CD4-positive, alpha-beta T cell (primary cell): ENCODE data around the gene AVP. TPM values are rescaled to one million over a fixed set of nuclear protein-coding genes. Genes with fewer than 3 reads are reported as not detected.

Experiments
- ATAC-seq: fragments of 200-7000 bp; cut with Tn5 transposase; one replicate; pipeline ENCODE4 v1.10.0; 2022; ENCODE audit warnings: mild to moderate bottlenecking; ENCODE audit not compliant: poor library complexity
- CTCF ChIA-PET: fragments of 350-600 bp; sonication (Branson Sonifier 250); formaldehyde crosslinking; loops from one replicate; lab custom pipeline; 2021; ENCODE audit warnings: antibody characterized with exemption, inconsistent platforms; lab: Charles Lee
- POLR2A ChIA-PET: fragments of 350-600 bp; sonication (Branson Sonifier 250); formaldehyde crosslinking; loops from one replicate; lab custom pipeline; 2021; ENCODE audit warnings: antibody characterized with exemption, inconsistent platforms; lab: Charles Lee
- DNase-seq, 14 experiments: peaks; one replicate each; pipeline ENCODE4 v3.0.0-alpha.2; 2013 to 2020; ENCODE audit warnings: mixed read lengths in 2 of 14
- H3K27ac ChIP-seq, 2 donors: one replicate each; pipeline versions ENCODE4 v1.5.1 to v1.7.0; 2013; ENCODE audit warnings: low read length in 2 of 2, low read depth in 1 of 2, mild to moderate bottlenecking in 1 of 2
- H3K27me3 ChIP-seq, 2 experiments: 1 replicate in 1 of 2; 2 replicates in 1 of 2; pipeline versions ENCODE4 v1.6.1 to v1.7.0; 2013; ENCODE audit warnings: low read length in 2 of 2, control low read depth in 1 of 2, mild to moderate bottlenecking in 1 of 2, moderate library complexity in 1 of 2; ENCODE audit not compliant: insufficient read depth in 2 of 2, control insufficient read depth in 1 of 2
- H3K36me3 ChIP-seq: one replicate; pipeline ENCODE4 v1.6.1; 2013; ENCODE audit warnings: low read length, control low read depth; ENCODE audit not compliant: insufficient read depth
- H3K4me1 ChIP-seq: one replicate; pipeline ENCODE4 v1.6.1; 2013; ENCODE audit warnings: low read length, control low read depth; ENCODE audit not compliant: insufficient read depth
- H3K4me3 ChIP-seq: one replicate; pipeline ENCODE4 v1.5.1; 2013; ENCODE audit warnings: mild to moderate bottlenecking, low read length, moderate library complexity
- H3K9me3 ChIP-seq, 2 experiments: 1 replicate in 1 of 2; 2 replicates in 1 of 2; pipeline versions ENCODE4 v1.6.1 to v1.7.0; 2013; ENCODE audit warnings: low read length in 2 of 2, mild to moderate bottlenecking in 2 of 2, control low read depth in 1 of 2, moderate library complexity in 1 of 2; ENCODE audit not compliant: control insufficient read depth in 1 of 2, insufficient read depth in 1 of 2
- H3K27ac Mint-ChIP-seq: one replicate; pipeline ENCODE4 v1.8.0; 2020; ENCODE audit warnings: mixed read lengths
- H3K27me3 Mint-ChIP-seq: one replicate; pipeline ENCODE4 v1.8.0; 2021; ENCODE audit warnings: mixed read lengths
- H3K36me3 Mint-ChIP-seq: one replicate; pipeline ENCODE4 v1.8.0; 2021; ENCODE audit warnings: low read depth, mixed read lengths
- H3K4me1 Mint-ChIP-seq: one replicate; pipeline ENCODE4 v1.8.0; 2021; ENCODE audit warnings: low read depth, mixed read lengths
- H3K4me3 Mint-ChIP-seq: one replicate; pipeline ENCODE4 v1.8.0; 2020; ENCODE audit warnings: mild to moderate bottlenecking, mixed read lengths
- H3K9me3 Mint-ChIP-seq: one replicate; pipeline ENCODE4 v1.8.0; 2020; ENCODE audit warnings: mixed read lengths
- intact Hi-C, 2 experiments: fragments of 100-400 bp; cut with DNase I in 1 of 2; cut with micrococcal nuclease in 1 of 2; formaldehyde crosslinking; loops; one replicate each; pipeline versions ENCODE4 v1.15.1 to v1.9.0; 2023 to 2025; cut with DNase I, micrococcal nuclease
- total RNA-seq, 174 experiments: library from RNA in 2 of 174; stranded (reverse) in 2 of 174; gene quantifications; one replicate each; pipeline ENCODE4 v1.2.3 and lab custom pipeline; 2021 to 2026
- TF ChIP-seq, protein P1 (sequence below): fragments of 200-600 bp; IDR thresholded peaks from one replicate; pipeline ENCODE4 v1.8.0; 2022; ENCODE audit warnings: antibody characterized with exemption, mild to moderate bottlenecking

Gene AVP
- total RNA-seq, 2 experiments from 2014 or later, result 0.47 to 0.56 TPM

GRCh38 chr20:3070725-3071124 is 13.8 kb downstream of the AVP start:
- POLR2A ChIA-PET, result interaction anchor here (0.9 to 1.2 kb wide), 3 partner anchors 22 to 31 kb away, joined by 3 to 7 read pairs (median 3); no protein-coding TSS in a partner anchor
- DNase-seq, result no peak

GRCh38 chr20:3068986-3069900 is 15.3 kb downstream of the AVP start:
- intact Hi-C loops, result loop anchor here in 1 of 2 experiments (1.0 to 5.0 kb wide), 3 partner anchors 24 to 248 kb away; no protein-coding TSS in a partner anchor
- Mint-ChIP-seq H3K4me1 (peaks cover 36% of the 10 kb centered on the region), H3K27ac (no peak overlapping the region), H3K4me3 (peak overlapping the region; percentile 45), H3K27me3 (no peaks in the 10 kb centered on the region), H3K36me3 (peaks cover 6% of the 10 kb centered on the region), H3K9me3 (no peaks in the 10 kb centered on the region)
- H3K4me3 ChIP-seq, result no peak overlapping the region
- H3K36me3 ChIP-seq, result no peaks in the 10 kb centered on the region
- H3K27ac ChIP-seq, result no peak overlapping the region
- TF ChIP-seq, protein P1, sequence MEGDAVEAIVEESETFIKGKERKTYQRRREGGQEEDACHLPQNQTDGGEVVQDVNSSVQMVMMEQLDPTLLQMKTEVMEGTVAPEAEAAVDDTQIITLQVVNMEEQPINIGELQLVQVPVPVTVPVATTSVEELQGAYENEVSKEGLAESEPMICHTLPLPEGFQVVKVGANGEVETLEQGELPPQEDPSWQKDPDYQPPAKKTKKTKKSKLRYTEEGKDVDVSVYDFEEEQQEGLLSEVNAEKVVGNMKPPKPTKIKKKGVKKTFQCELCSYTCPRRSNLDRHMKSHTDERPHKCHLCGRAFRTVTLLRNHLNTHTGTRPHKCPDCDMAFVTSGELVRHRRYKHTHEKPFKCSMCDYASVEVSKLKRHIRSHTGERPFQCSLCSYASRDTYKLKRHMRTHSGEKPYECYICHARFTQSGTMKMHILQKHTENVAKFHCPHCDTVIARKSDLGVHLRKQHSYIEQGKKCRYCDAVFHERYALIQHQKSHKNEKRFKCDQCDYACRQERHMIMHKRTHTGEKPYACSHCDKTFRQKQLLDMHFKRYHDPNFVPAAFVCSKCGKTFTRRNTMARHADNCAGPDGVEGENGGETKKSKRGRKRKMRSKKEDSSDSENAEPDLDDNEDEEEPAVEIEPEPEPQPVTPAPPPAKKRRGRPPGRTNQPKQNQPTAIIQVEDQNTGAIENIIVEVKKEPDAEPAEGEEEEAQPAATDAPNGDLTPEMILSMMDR, result peak; percentile 28
- CTCF ChIA-PET, result interaction anchor here (0.6 to 2.9 kb wide), 7 partner anchors 8 to 151 kb away, joined by 3 to 9 read pairs (median 4); no protein-coding TSS in a partner anchor
- no peaks in the 10 kb centered on the region for H3K27me3 ChIP-seq
- peaks cover 0 to 7% of the 10 kb centered on the region in 2 experiments for H3K9me3 ChIP-seq
- POLR2A ChIA-PET, result interaction anchor here (0.6 to 1.2 kb wide), 5 partner anchors 23 to 107 kb away, joined by 3 to 4 read pairs (median 3); no protein-coding TSS in a partner anchor
- H3K4me1 ChIP-seq, result peaks cover 24% of the 10 kb centered on the region
- ATAC-seq (peak; percentile 59), DNase-seq (peak in 11 of 14 experiments; percentile 35 to 70 (median 55))

More at GRCh38 chr20:3070725-3071124, 13.8 kb downstream of the AVP start:
- H3K27ac Mint-ChIP-seq, result peak overlapping the region; percentile 77
- H3K4me1 Mint-ChIP-seq, result peaks cover 33% of the 10 kb centered on the region
- Histone ChIP-seq H3K27me3 (no peaks in the 10 kb centered on the region), H3K4me1 (peaks cover 28% of the 10 kb centered on the region), H3K4me3 (no peak overlapping the region), H3K36me3 (no peaks in the 10 kb centered on the region), H3K9me3 (peaks cover 0 to 7% of the 10 kb centered on the region in 2 experiments), H3K27ac (no peak overlapping the region)
- no peak for ATAC-seq
- TF ChIP-seq, protein P1, result no peak
- peaks cover 6% of the 10 kb centered on the region for H3K36me3 Mint-ChIP-seq
- H3K27me3 Mint-ChIP-seq, result no peaks in the 10 kb centered on the region
- peak overlapping the region; percentile 90 for H3K4me3 Mint-ChIP-seq
- intact Hi-C loops, result loop anchor here in 1 of 2 experiments (2.0 to 5.0 kb wide), 3 partner anchors 44 to 137 kb away; partner anchors contain the start of genes ITPA and LZTS3
- CTCF ChIA-PET, result interaction anchor here (1.0 to 2.9 kb wide), 3 partner anchors 17 to 45 kb away, joined by 3 to 9 read pairs (median 5); no protein-coding TSS in a partner anchor
- H3K9me3 Mint-ChIP-seq, result no peaks in the 10 kb centered on the region

- H3K36me3 ChIP-seq, result no peaks in the 10 kb centered on the region
- intact Hi-C loops, result loop anchor here in 1 of 2 experiments (2.0 to 5.0 kb wide), 2 partner anchors 25 to 249 kb away; no protein-coding TSS in a partner anchor
- H3K27ac ChIP-seq, result no peak overlapping the region
- DNase-seq, result no peak
- ChIA-PET CTCF (interaction anchor here (1.6 to 2.9 kb wide), 2 partner anchors 9 to 14 kb away, joined by 6 to 9 read pairs; no protein-coding TSS in a partner anchor), POLR2A (no interaction called here)
- H3K4me3 Mint-ChIP-seq, result no peak overlapping the region
- H3K9me3 Mint-ChIP-seq, result no peaks in the 10 kb centered on the region
- no peak overlapping the region for H3K27ac Mint-ChIP-seq
- no peaks in the 10 kb centered on the region for H3K27me3 Mint-ChIP-seq
- no peak overlapping the region for H3K4me3 ChIP-seq
- peaks cover 6% of the 10 kb centered on the region for H3K36me3 Mint-ChIP-seq
- peaks cover 34% of the 10 kb centered on the region for H3K4me1 Mint-ChIP-seq
- no peak for ATAC-seq
- H3K4me1 ChIP-seq, result peaks cover 24% of the 10 kb centered on the region
- TF ChIP-seq, protein P1, result no peak
- H3K9me3 ChIP-seq, result peaks cover 0 to 7% of the 10 kb centered on the region in 2 experiments
- no peaks in the 10 kb centered on the region for H3K27me3 ChIP-seq
Measured at GRCh38 chr20:3068075-3068474, 16.4 kb downstream of the AVP start.
